Neural cell (in vitro differentiated cells): ENCODE measurements around the gene APOE. TPM values are rescaled to one million over a fixed set of nuclear protein-coding genes. Genes with fewer than 3 reads are reported as not detected.

ENCODE experiments used
- H2AFZ ChIP-seq: fragments of 200-600, 300-800 bp; sonication (generic), shearing (Covaris generic); 2 replicates; pipeline ENCODE4 v1.6.0; 2014; ENCODE audit warnings: low read depth, mild to moderate bottlenecking, antibody characterized with exemption, low read length, moderate library complexity
- H3F3A ChIP-seq: fragments of 200-600 bp; shearing (Covaris generic); 2 replicates; pipeline ENCODE4 v1.6.1; 2016; ENCODE audit warnings: mild to moderate bottlenecking, moderate library complexity, mixed read lengths, antibody characterized with exemption, low read length; ENCODE audit not compliant: insufficient read depth, poor library complexity, severe bottlenecking
- H3K27ac ChIP-seq: fragments of 200-600, 300-800 bp; sonication (generic), shearing (Covaris generic); 2 replicates; pipeline ENCODE4 v1.5.1; 2014; ENCODE audit warnings: mild to moderate bottlenecking, low read length, moderate library complexity
- H3K27me3 ChIP-seq: fragments of 300-800, 200-600 bp; sonication (generic), shearing (Covaris generic); 2 replicates; pipeline ENCODE4 v1.6.0; 2014; ENCODE audit warnings: mild to moderate bottlenecking, low read depth, low read length, moderate library complexity; ENCODE audit not compliant: insufficient read depth
- H3K36me3 ChIP-seq: fragments of 300-800, 200-600 bp; sonication (generic), shearing (Covaris generic); 2 replicates; pipeline ENCODE4 v1.5.1; 2014; ENCODE audit warnings: mild to moderate bottlenecking, antibody characterized with exemption, low read length, moderate library complexity; ENCODE audit not compliant: insufficient read depth
- H3K4me2 ChIP-seq: fragments of 300-800, 200-600 bp; sonication (generic), shearing (Covaris generic); 2 replicates; pipeline ENCODE4 v1.6.0; 2014; ENCODE audit warnings: mild to moderate bottlenecking, low read length
- H3K4me3 ChIP-seq: fragments of 300-800, 200-600 bp; sonication (generic), shearing (Covaris generic); 2 replicates; pipeline ENCODE4 v1.5.1; 2014; ENCODE audit warnings: mild to moderate bottlenecking, low read length, moderate library complexity
- H3K79me2 ChIP-seq: fragments of 200-600 bp; shearing (Covaris generic); replicated peaks from 2 replicates; pipeline ENCODE4 v1.6.0; 2014; ENCODE audit warnings: mild to moderate bottlenecking, low read length, moderate library complexity; ENCODE audit not compliant: insufficient read depth
- H3K9ac ChIP-seq: fragments of 300-800, 200-600 bp; sonication (generic), shearing (Covaris generic); 2 replicates; pipeline ENCODE4 v1.6.1; 2016; ENCODE audit warnings: mild to moderate bottlenecking, low read length, mixed read lengths
- H3K9me2 ChIP-seq: fragments of 200-600 bp; shearing (Covaris generic); 2 replicates; pipeline ENCODE4 v1.6.1; 2016; ENCODE audit warnings: mild to moderate bottlenecking, low read length, mixed read lengths; ENCODE audit not compliant: insufficient read depth
- H3K9me3 ChIP-seq: fragments of 200-600, 300-800 bp; sonication (generic), shearing (Covaris generic); 2 replicates; pipeline ENCODE4 v1.6.1; 2016; ENCODE audit warnings: mild to moderate bottlenecking, mixed run types, low read length, moderate library complexity, mixed read lengths
- H4K20me1 ChIP-seq: fragments of 200-600 bp; shearing (Covaris generic); 2 replicates; pipeline ENCODE4 v1.6.1; 2016; ENCODE audit warnings: mild to moderate bottlenecking, mixed run types; ENCODE audit not compliant: insufficient read depth
- CTCF ChIP-seq: fragments of 450-650 bp; IDR thresholded peaks from 2 replicates; pipeline ENCODE4 v1.5.1; 2014; ENCODE audit warnings: antibody characterized with exemption, mild to moderate bottlenecking, moderate library complexity; ENCODE audit not compliant: poor library complexity, severe bottlenecking
- EP300 ChIP-seq: fragments of 450-650 bp; conservative IDR thresholded peaks from 2 replicates; pipeline ENCODE4 v1.6.1; 2014; ENCODE audit warnings: antibody characterized with exemption, mild to moderate bottlenecking, moderate library complexity; ENCODE audit not compliant: poor library complexity, severe bottlenecking
- EZH2 ChIP-seq: fragments of 200-600, 300-800 bp; shearing (Covaris generic), sonication (generic); IDR thresholded peaks from 2 replicates; pipeline ENCODE4 v1.6.1; 2014; ENCODE audit warnings: antibody characterized with exemption, low read length, borderline replicate concordance, mild to moderate bottlenecking; ENCODE audit not compliant: insufficient read depth, poor library complexity, severe bottlenecking
- MXI1 ChIP-seq: fragments of 450-650 bp; conservative IDR thresholded peaks from 2 replicates; pipeline ENCODE4 v1.6.1; 2014; ENCODE audit warnings: antibody characterized with exemption, mild to moderate bottlenecking; ENCODE audit not compliant: poor library complexity, severe bottlenecking
- RAD21 ChIP-seq: fragments of 450-650 bp; conservative IDR thresholded peaks from 2 replicates; pipeline ENCODE4 v1.6.1; 2014; ENCODE audit warnings: antibody characterized with exemption, mild to moderate bottlenecking, moderate library complexity
- SMC3 ChIP-seq: fragments of 450-650 bp; conservative IDR thresholded peaks from 2 replicates; pipeline ENCODE4 v1.6.1; 2014; ENCODE audit warnings: antibody characterized with exemption, mild to moderate bottlenecking, moderate library complexity; ENCODE audit not compliant: poor library complexity
- TAF1 ChIP-seq: IDR thresholded peaks from 2 replicates; pipeline ENCODE4 v1.6.1; 2012; ENCODE audit warnings: low read depth
- polyA plus RNA-seq: library from polyadenylated mRNA; depleted of rRNA; stranded (reverse); fragments of >200 nt; gene quantifications from 2 replicates; pipeline ENCODE4 v1.2.3, GENCODE V29; 2014

Gene APOE
- polyA plus RNA-seq, 1 donor from 2014 or later = 8.7 TPM

- H2AFZ ChIP-seq = no peak overlapping the region
- no peak overlapping the region for H3K4me3 ChIP-seq
- H3K36me3 ChIP-seq = no peaks in the 10 kb centered on the region
- TF ChIP-seq MXI1 (no peak), SMC3 (no peak), TAF1 (no peak)
- no peak overlapping the region for H3K4me2 ChIP-seq
- H3K9ac ChIP-seq = no peak overlapping the region
- H3K9me2 ChIP-seq = no peaks in the 10 kb centered on the region
- H3F3A ChIP-seq = no peaks in the 10 kb centered on the region
- no peak overlapping the region for H3K27ac ChIP-seq
- H3K9me3 ChIP-seq = no peaks in the 10 kb centered on the region
- no peaks in the 10 kb centered on the region for H3K27me3 ChIP-seq
- H4K20me1 ChIP-seq = no peaks in the 10 kb centered on the region
- H3K79me2 ChIP-seq = no peaks in the 10 kb centered on the region
Measured at GRCh38 chr19:44947041-44947581, 41.5 kb downstream of the APOE start.

- H3K4me3 ChIP-seq = no peak overlapping the region
- no peak overlapping the region for H3K9ac ChIP-seq
- no peaks in the 10 kb centered on the region for H4K20me1 ChIP-seq
- no peaks in the 10 kb centered on the region for H3K27me3 ChIP-seq
- no peak overlapping the region for H3K27ac ChIP-seq
- no peaks in the 10 kb centered on the region for H3K9me3 ChIP-seq
- no peak overlapping the region for H2AFZ ChIP-seq
- H3K4me2 ChIP-seq = no peak overlapping the region
- H3K9me2 ChIP-seq = no peaks in the 10 kb centered on the region
- H3K36me3 ChIP-seq = no peaks in the 10 kb centered on the region
- TF ChIP-seq CTCF (no peak), SMC3 (no peak), EZH2 (no peak), RAD21 (no peak)
- no peaks in the 10 kb centered on the region for H3F3A ChIP-seq
- H3K79me2 ChIP-seq = no peaks in the 10 kb centered on the region
Measured at GRCh38 chr19:44948237-44948636, 42.6 kb downstream of the APOE start.

DNA sequence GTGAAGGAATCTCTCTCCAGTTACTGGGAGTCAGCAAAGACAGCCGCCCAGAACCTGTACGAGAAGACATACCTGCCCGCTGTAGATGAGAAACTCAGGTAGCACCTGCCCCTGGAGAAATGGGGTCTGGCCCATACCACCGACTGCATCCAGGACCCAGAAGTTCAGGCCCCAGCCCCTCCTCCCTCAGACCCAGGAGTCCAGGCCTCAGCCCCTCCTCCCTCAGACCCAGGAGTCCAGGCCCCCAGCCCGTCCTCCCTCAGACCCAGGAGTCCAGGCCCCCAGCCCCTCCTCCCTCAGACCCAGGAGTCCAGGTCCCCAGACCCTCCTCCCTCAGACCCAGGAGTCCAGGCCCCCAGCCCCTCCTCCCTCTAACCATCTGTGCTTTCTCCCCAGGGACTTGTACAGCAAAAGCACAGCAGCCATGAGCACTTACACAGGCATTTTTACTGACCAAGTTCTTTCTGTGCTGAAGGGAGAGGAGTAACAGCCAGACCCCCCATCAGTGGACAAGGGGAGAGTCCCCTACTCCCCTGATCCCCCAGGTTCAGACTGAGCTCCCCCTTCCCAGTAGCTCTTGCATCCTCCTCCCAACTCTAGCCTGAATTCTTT lies 43.3 kb downstream of the APOE start:
- no peaks in the 10 kb centered on the region for H3K79me2 ChIP-seq
- no peak overlapping the region for H3K4me3 ChIP-seq
- H3K9me2 ChIP-seq = no peaks in the 10 kb centered on the region
- H3K27me3 ChIP-seq = no peaks in the 10 kb centered on the region
- no peak for TF ChIP-seq EZH2
- H2AFZ ChIP-seq = no peak overlapping the region
- no peaks in the 10 kb centered on the region for H4K20me1 ChIP-seq
- H3K9ac ChIP-seq = no peak overlapping the region
- H3F3A ChIP-seq = no peaks in the 10 kb centered on the region
- no peaks in the 10 kb centered on the region for H3K36me3 ChIP-seq
- H3K4me2 ChIP-seq = no peak overlapping the region
- no peaks in the 10 kb centered on the region for H3K9me3 ChIP-seq
- no peak overlapping the region for H3K27ac ChIP-seq

GRCh38 chr19:44949550-44949949 lies 44.0 kb downstream of the APOE start:
- Histone ChIP-seq H3K9ac (no peak overlapping the region), H3K27ac (no peak overlapping the region), H3K4me2 (no peak overlapping the region)

More at GRCh38 chr19:44949550-44949949, 44.0 kb downstream of the APOE start:
- no peaks in the 10 kb centered on the region for H3K79me2 ChIP-seq
- no peaks in the 10 kb centered on the region for H4K20me1 ChIP-seq
- TF ChIP-seq CTCF (no peak), TAF1 (no peak), EZH2 (no peak), MXI1 (no peak), RAD21 (no peak), EP300 (no peak)
- H3K27me3 ChIP-seq = no peaks in the 10 kb centered on the region
- H3F3A ChIP-seq = peaks cover 3% of the 10 kb centered on the region
- H3K4me3 ChIP-seq = no peak overlapping the region
- no peaks in the 10 kb centered on the region for H3K9me2 ChIP-seq
- H3K9me3 ChIP-seq = no peaks in the 10 kb centered on the region
- H3K36me3 ChIP-seq = no peaks in the 10 kb centered on the region
- H2AFZ ChIP-seq = no peak overlapping the region
